GM21737 (cell line): ENCODE measurements around the gene EPS8L2.
"Not testable (repeated sequence)": the region's sequence is repeated elsewhere in the genome, so short reads cannot be mapped to it uniquely, and the experiment has no call there.

ENCODE experiments used
- ATAC-seq: cut with Tn5 transposase; IDR thresholded peaks from one replicate; pipeline ENCODE4 v1.9.1; 2021; ENCODE audit warnings: mild to moderate bottlenecking, moderate library complexity; ENCODE audit not compliant: unreplicated experiment

Gene EPS8L2

DNA sequence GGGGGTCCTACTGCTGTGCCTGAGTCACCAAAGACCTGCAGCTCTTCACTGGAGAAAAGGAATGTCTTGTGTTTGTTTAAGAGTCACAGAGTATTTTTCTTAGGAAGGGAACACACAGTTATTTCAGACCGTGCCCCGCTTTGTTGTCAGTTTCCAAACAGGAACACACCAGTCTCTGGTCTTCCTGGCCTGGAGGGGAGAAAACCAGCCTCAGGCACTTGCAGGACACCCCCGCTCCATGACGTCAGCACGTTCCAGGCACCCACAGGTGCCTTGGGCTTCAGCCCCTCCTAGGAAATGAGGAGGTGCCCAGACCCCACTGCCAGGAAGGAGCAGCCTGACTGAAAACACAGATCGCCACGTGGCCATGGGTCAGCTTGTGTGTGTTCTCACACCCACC is 16.4 kb upstream of the EPS8L2 start:
- ATAC-seq, result no peak

- ATAC-seq, result not testable (repeated sequence)
Measured at GRCh38 chr11:690244-690643, 15.8 kb upstream of the EPS8L2 start.

- ATAC-seq, result no peak
Measured at GRCh38 chr11:690738-691633, 15.0 kb upstream of the EPS8L2 start.

GRCh38 chr11:691710-692590 is 14.1 kb upstream of the EPS8L2 start:
- ATAC-seq, result no peak

GRCh38 chr11:692824-693414 is 13.1 kb upstream of the EPS8L2 start:
- no peak for ATAC-seq

DNA sequence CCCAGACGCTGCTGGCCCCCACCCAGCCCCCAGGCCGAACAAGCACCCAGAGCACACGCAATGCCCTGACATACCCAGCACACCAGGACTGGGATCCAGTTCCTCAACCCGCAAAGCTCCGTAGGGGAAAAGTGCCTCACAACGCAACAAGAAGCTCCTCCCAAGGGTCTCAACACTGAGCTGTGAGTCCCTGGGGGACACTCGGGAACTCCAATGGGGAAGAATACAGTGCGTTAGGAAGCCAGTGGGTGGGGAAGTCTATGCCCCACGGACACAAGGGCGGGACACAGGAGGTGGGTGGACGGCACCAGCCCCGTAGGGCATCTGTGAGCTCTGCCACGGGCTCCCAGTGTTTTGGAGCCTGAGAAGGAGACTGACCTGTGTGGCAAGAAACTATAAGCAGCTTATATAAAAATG is 12.6 kb upstream of the EPS8L2 start:
- ATAC-seq, result no peak

DNA sequence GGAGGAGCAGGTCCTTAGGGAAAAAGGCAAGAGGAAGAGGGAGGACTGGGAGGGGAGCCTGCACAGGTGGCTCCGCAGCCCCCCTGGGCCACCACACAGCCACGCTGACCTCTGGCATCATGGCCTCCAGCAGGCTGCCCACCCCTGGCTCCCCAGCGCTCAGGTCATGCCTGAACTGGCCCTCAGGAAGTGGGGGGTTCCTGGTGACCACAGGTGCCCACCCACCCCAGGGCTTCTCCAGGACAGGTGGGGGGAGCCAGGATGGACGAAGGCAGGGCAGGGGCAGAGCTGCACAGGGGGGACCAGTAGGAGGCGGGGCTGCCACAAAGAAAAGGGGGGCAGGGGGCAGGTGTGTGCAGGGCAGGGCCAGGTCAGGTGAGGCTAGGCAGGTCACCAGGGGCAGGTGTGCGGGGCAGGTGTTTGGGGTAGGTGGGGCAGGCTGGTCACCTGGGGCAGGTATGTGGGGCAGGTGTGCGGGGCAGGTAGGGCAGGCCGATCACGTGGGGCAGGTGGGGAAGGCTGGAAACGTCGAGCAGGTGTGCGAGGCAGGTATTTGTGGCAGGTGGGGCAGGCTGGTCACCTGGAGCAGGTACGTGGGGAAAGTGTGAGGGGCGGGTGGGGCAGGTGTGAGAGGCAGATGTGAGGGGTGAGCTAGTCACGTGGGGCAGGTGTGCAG is 12.0 kb upstream of the EPS8L2 start:
- ATAC-seq, result no peak

- ATAC-seq, result peak; percentile 73
Measured at GRCh38 chr11:694563-695287, 11.3 kb upstream of the EPS8L2 start, which contains the start of gene DEAF1. Gene DEAF1 (minus strand): TSS chr11:695222. CDS start chr11:695047, 175 bp downstream.

DNA sequence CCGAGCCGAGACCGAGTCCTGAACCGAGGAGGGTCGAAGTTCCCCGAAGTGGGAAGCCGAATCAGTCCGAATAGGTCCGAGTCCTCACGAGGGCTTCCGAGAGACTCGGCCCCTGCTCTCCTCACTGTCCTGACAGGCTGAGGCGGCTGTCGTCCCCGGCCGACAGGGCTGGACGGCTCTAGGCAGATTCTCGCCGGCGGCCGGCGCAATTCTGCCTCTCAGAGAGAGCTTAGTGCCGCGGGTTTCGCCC is 10.8 kb upstream of the EPS8L2 start:
- no peak for ATAC-seq

DNA sequence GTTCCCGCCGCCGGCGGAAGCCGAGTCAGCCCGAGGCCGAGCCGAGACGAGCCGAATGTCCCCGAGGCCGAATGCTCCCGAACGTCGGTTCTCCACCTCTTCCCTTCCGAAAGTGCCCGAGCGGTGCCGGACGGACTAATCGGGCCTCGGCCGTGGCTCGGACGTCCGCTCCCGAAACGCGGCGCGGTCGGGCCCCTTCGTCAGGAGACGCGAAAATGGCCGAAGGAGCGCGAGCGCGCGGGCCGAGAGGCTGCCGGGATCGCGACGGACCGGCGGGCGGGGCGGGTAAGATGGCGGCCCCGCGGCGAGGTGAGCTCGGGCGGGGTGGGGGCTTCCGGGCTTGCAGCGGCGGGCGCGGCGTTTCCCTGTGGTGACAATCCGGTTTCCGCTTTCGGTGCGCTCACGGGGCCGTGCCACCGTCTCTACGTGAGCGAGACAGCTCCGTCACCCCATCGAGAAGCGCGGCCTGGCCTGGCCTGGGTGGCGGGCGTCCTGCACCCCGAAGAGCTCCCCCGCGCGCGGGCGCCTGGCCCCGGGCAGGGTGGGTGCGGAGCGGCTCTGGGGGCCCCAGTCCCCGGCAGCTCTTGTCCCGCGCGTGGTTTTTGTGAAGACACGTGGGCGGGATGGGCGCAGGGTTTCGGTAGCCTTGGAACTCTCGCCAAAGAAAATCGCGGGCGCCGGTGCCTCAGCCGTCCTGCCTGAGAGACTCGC is 10.3 kb upstream of the EPS8L2 start, which contains the start of gene TMEM80:
Gene TMEM80, plus strand, starts transcription at position 279 of the 711 bp plus-strand sequence. Its CDS starts 12 bp downstream, at position 291.
- ATAC-seq, result peak; percentile 63

DNA sequence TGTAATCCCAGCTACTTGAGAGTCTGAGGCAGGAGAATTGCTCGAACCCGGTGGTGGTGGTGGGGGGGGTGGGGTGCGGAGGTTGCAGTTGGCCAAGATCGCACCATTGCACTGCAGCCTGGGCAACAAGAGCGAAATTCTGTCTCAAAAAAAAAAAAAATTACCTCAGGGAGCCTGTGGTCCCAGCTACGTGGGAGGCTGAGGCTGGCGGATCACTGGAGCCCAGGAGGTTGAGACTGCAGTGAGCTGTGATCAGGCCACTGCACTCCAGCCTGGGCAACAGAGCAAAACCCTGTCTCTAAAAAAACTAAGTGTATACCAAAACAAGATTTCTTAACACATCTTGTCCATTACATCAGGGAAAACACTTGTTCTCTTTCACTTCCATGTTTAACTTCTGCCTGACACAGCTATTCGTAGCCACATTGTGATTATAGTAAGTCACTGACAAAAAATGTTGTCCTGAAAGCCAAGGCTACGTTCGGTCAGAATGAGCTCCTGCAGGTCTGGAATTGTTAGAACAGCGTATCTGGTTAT is 9.0 kb upstream of the EPS8L2 start:
- ATAC-seq, result no peak

- no peak for ATAC-seq
Measured at GRCh38 chr11:697811-698311, 8.2 kb upstream of the EPS8L2 start.

GRCh38 chr11:698493-699115 is 7.4 kb upstream of the EPS8L2 start:
- no peak for ATAC-seq

GRCh38 chr11:699116-699508 is 6.9 kb upstream of the EPS8L2 start:
- no peak for ATAC-seq

DNA sequence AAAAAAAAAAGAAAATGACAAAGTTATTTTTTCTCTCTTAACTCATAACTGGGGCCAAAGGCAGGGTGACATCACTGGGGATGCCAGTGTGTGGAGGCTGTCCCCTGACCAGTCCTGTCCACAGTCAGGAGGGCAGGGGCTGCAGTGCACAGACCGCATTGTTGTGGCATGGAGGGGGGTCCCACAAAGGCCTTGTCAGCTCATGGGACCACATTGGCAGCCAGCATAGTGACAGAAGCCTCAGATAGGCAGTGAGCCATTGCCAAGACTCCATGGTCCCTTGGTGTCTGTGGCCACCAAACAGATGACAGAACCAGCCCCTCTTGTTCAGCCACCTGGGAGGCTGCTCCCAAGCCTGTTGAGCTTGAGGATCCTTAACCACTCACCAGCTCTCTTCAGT is 6.3 kb upstream of the EPS8L2 start:
- ATAC-seq, result no peak

- ATAC-seq, result no peak
Measured at GRCh38 chr11:701741-702461, 4.1 kb upstream of the EPS8L2 start.

- ATAC-seq, result no peak
Measured at GRCh38 chr11:702462-703461, 3.3 kb upstream of the EPS8L2 start.
